HCT116 (cell line): ENCODE measurements around the gene CTSE. TPM values are rescaled to one million over a fixed set of nuclear protein-coding genes. Genes with fewer than 3 reads are reported as not detected.

Experiments
- ATAC-seq: fragments of 200-7000 bp; cut with Tn5 transposase; 2 replicates; pipeline ENCODE4 v1.9.1; 2020; ENCODE audit warnings: mild to moderate bottlenecking, moderate library complexity
- BruUV-seq: library from RNA; stranded (reverse); fragments of 400-500 nt; replicated peaks from 2 replicates; lab custom pipeline; 2021; lab: Mats Ljungman, UMichigan
- CTCF ChIA-PET: fragments of 300-600 bp; sonication (Branson Sonifier 250); formaldehyde crosslinking; loops from one replicate; lab custom pipeline; 2021; ENCODE audit warnings: antibody characterized with exemption; lab: Charles Lee
- POLR2A ChIA-PET: fragments of 300-600, 350-600 bp; sonication (Branson Sonifier 250); formaldehyde crosslinking; loops from one replicate; lab custom pipeline; 2021; ENCODE audit warnings: antibody characterized with exemption; lab: Charles Lee
- RAD21 ChIA-PET, 2 experiments: fragments of 300-600 bp; sonication (Branson Sonifier 250); formaldehyde crosslinking; loops; one replicate each; lab custom pipeline; 2023; ENCODE audit warnings: low total read pairs in 2 of 2; ENCODE audit not compliant: uncharacterized antibody in 2 of 2, unreplicated experiment in 2 of 2, low non-redundant PET in 1 of 2; lab: Charles Lee
- DNase-seq: peaks from one replicate; pipeline ENCODE4 v3.0.0-alpha.2; 2010; ENCODE audit warnings: low read depth, low spot score
- H2AFZ ChIP-seq: fragments of 200-600 bp; shearing (Covaris generic), sonication (generic); 2 replicates; pipeline ENCODE4 v1.6.1; 2017; ENCODE audit warnings: low read depth, mixed run types, mixed read lengths, antibody characterized with exemption, low read length; ENCODE audit not compliant: poor library complexity, severe bottlenecking
- H3K27ac ChIP-seq: 2 replicates; pipeline ENCODE4 v1.5.1; 2012; ENCODE audit warnings: low read depth, low read length
- H3K27me3 ChIP-seq: fragments of 200-600 bp; sonication (generic); 2 replicates; pipeline ENCODE4 v1.6.1; 2016; ENCODE audit warnings: mixed run types, low read length, mixed read lengths; ENCODE audit not compliant: insufficient read depth
- H3K36me3 ChIP-seq, 2 experiments: fragments of 200-500 bp in 1 of 2; fragments of 200-600 bp in 1 of 2; sonication (Bioruptor generic) in 1 of 2; sonication (generic) in 1 of 2; 2 replicates each; pipeline versions ENCODE4 v1.5.1 to v1.6.1; 2014 to 2016; ENCODE audit warnings: low read length in 2 of 2, inconsistent platforms in 1 of 2, mixed read lengths in 1 of 2, mixed run types in 1 of 2; ENCODE audit not compliant: insufficient read depth in 2 of 2, control insufficient read depth in 1 of 2
- H3K4me1 ChIP-seq, 2 experiments: fragments of 200-600 bp in 1 of 2; sonication (generic) in 1 of 2; 2 replicates each; pipeline versions ENCODE4 v1.5.1 to v1.6.1; 2012 to 2017; ENCODE audit warnings: low read length in 2 of 2, inconsistent platforms in 1 of 2, mild to moderate bottlenecking in 1 of 2, mixed read lengths in 1 of 2, mixed run types in 1 of 2, moderate library complexity in 1 of 2; ENCODE audit not compliant: insufficient read depth in 2 of 2, control insufficient read depth in 1 of 2
- H3K4me2 ChIP-seq: fragments of 200-600 bp; sonication (generic); 2 replicates; pipeline ENCODE4 v1.6.1; 2017; ENCODE audit warnings: mixed run types, low read length, mixed read lengths
- H3K4me3 ChIP-seq, 2 experiments: fragments of 200-600 bp in 1 of 2; sonication (generic) in 1 of 2; replicated peaks in 1 of 2; 2 replicates each; pipeline ENCODE4 v1.5.1; 2011 to 2016; ENCODE audit warnings: low read length in 2 of 2, control low read depth in 1 of 2, low read depth in 1 of 2, mild to moderate bottlenecking in 1 of 2, mixed read lengths in 1 of 2, mixed run types in 1 of 2
- H3K79me2 ChIP-seq: fragments of 200-600 bp; sonication (generic); 2 replicates; pipeline ENCODE4 v1.6.1; 2017; ENCODE audit warnings: mild to moderate bottlenecking, mixed run types, low read length, moderate library complexity, mixed read lengths; ENCODE audit not compliant: insufficient read depth
- H3K9ac ChIP-seq: fragments of 200-600 bp; sonication (generic); 2 replicates; pipeline ENCODE4 v1.6.1; 2016; ENCODE audit warnings: low read length, mixed read lengths
- H3K9me2 ChIP-seq: fragments of 200-600 bp; sonication (generic), shearing (Covaris generic); 2 replicates; pipeline ENCODE4 v1.6.1; 2017; ENCODE audit warnings: mixed run types, mild to moderate bottlenecking, moderate library complexity; ENCODE audit not compliant: insufficient read depth
- H3K9me3 ChIP-seq, 2 experiments: fragments of 200-500 bp in 1 of 2; fragments of 200-600 bp in 1 of 2; sonication (Bioruptor generic) in 1 of 2; sonication (generic) in 1 of 2; 2 replicates each; pipeline ENCODE4 v1.6.1; 2014 to 2017; ENCODE audit warnings: low read length in 2 of 2, mixed read lengths in 2 of 2, inconsistent platforms in 1 of 2, low read depth in 1 of 2, mild to moderate bottlenecking in 1 of 2, mixed run types in 1 of 2, moderate library complexity in 1 of 2; ENCODE audit not compliant: control insufficient read depth in 1 of 2, insufficient read depth in 1 of 2
- H4K20me1 ChIP-seq: fragments of 200-600 bp; sonication (generic), shearing (Covaris generic); 2 replicates; pipeline ENCODE4 v1.6.1; 2017; ENCODE audit warnings: mixed run types, mild to moderate bottlenecking, moderate library complexity; ENCODE audit not compliant: insufficient read depth
- ATF3 ChIP-seq: IDR thresholded peaks from 2 replicates; pipeline ENCODE4 v1.6.1; 2012
- CBX3 ChIP-seq: IDR thresholded peaks from 2 replicates; pipeline ENCODE4 v1.6.1; 2012; ENCODE audit warnings: low read depth
- EZH2 ChIP-seq: fragments of 200-600 bp; sonication (generic); IDR thresholded peaks from 2 replicates; pipeline ENCODE4 v1.6.1; 2017; ENCODE audit warnings: antibody characterized with exemption, mixed run types
- FOSL1 ChIP-seq: IDR thresholded peaks from 2 replicates; pipeline ENCODE4 v1.6.1; 2012; ENCODE audit warnings: low read depth
- JUND ChIP-seq: IDR thresholded peaks from 2 replicates; pipeline ENCODE4 v1.6.1; 2012
- POLR2AphosphoS5 ChIP-seq: IDR thresholded peaks from 2 replicates; pipeline ENCODE4 v1.6.1; 2011; ENCODE audit warnings: mild to moderate bottlenecking, low read depth, low read length, moderate library complexity
- RAD21 ChIP-seq: IDR thresholded peaks from 2 replicates; pipeline ENCODE4 v1.6.1; 2012; ENCODE audit warnings: low read depth, mild to moderate bottlenecking
- SP1 ChIP-seq: IDR thresholded peaks from 2 replicates; pipeline ENCODE4 v1.6.1; 2012; ENCODE audit warnings: low read depth
- SRF ChIP-seq: IDR thresholded peaks from 2 replicates; pipeline ENCODE4 v1.6.1; 2012; ENCODE audit warnings: low read depth
- TCF7L2 ChIP-seq: IDR thresholded peaks from 2 replicates; pipeline ENCODE4 v1.7.0; 2011; ENCODE audit warnings: borderline replicate concordance, inconsistent platforms; ENCODE audit not compliant: insufficient read depth, insufficient read length; ENCODE audit errors: extremely low read depth
- YY1 ChIP-seq: IDR thresholded peaks from 2 replicates; pipeline ENCODE4 v1.6.1; 2011; ENCODE audit warnings: low read length, low read depth, moderate library complexity, mild to moderate bottlenecking; ENCODE audit not compliant: insufficient replicate concordance; ENCODE audit errors: extremely low read depth
- ZBTB33 ChIP-seq: IDR thresholded peaks from 2 replicates; pipeline ENCODE4 v1.6.1; 2011; ENCODE audit warnings: mild to moderate bottlenecking, low read length, moderate library complexity; ENCODE audit not compliant: insufficient replicate concordance; ENCODE audit errors: extremely low read depth
- intact Hi-C: fragments of 100-400 bp; cut with micrococcal nuclease; formaldehyde crosslinking; loops from 2 replicates; pipeline ENCODE4 v1.10.0; 2022
- total RNA-seq: library from RNA; stranded (reverse); gene quantifications from one replicate; pipeline ENCODE4 v1.2.1, GENCODE V29; 2021; ENCODE audit not compliant: unreplicated experiment
- TF ChIP-seq, protein P1 (sequence below): IDR thresholded peaks from 2 replicates; pipeline ENCODE4 v1.6.1; 2012; ENCODE audit warnings: low read depth
- TF ChIP-seq, protein P2 (sequence below), 3 experiments: fragments of 200-600 bp in 1 of 3; sonication (generic) in 1 of 3; IDR thresholded peaks in 2 of 3; conservative IDR thresholded peaks in 1 of 3; 2 replicates each; pipeline ENCODE4 v1.5.1; 2012 to 2017; ENCODE audit warnings: low read depth in 2 of 3, low read length in 2 of 3, antibody characterized with exemption in 1 of 3, borderline replicate concordance in 1 of 3, control low read depth in 1 of 3, mild to moderate bottlenecking in 1 of 3, mixed read lengths in 1 of 3, mixed run types in 1 of 3, moderate library complexity in 1 of 3; ENCODE audit not compliant: insufficient read depth in 1 of 3

CTSE gene
- total RNA-seq, 1 experiment from 2014 or later: 0.12 TPM

- no peak overlapping the region for H3K27ac ChIP-seq
- no peak for ATAC-seq
- no peak overlapping the region for H2AFZ ChIP-seq
- H3K9me3 ChIP-seq: no peaks in the 10 kb centered on the region
- intact Hi-C loops: no loop called here
- H3K79me2 ChIP-seq: no peaks in the 10 kb centered on the region
- no peak overlapping the region for H3K9ac ChIP-seq
- H3K9me2 ChIP-seq: no peaks in the 10 kb centered on the region
- H4K20me1 ChIP-seq: no peaks in the 10 kb centered on the region
- BruUV-seq: no TSS peak
- H3K4me2 ChIP-seq: no peak overlapping the region
- H3K36me3 ChIP-seq: no peaks in the 10 kb centered on the region
- H3K4me1 ChIP-seq: no peaks in the 10 kb centered on the region
- ChIA-PET RAD21 (no interaction called here), POLR2A (no interaction called here), CTCF (interaction anchor here (2.5 kb wide), 1 partner anchor 15 kb away, joined by 9 read pairs; no protein-coding TSS in a partner anchor)
- no peak for TF ChIP-seq ZBTB33
- TF ChIP-seq, protein P1, sequence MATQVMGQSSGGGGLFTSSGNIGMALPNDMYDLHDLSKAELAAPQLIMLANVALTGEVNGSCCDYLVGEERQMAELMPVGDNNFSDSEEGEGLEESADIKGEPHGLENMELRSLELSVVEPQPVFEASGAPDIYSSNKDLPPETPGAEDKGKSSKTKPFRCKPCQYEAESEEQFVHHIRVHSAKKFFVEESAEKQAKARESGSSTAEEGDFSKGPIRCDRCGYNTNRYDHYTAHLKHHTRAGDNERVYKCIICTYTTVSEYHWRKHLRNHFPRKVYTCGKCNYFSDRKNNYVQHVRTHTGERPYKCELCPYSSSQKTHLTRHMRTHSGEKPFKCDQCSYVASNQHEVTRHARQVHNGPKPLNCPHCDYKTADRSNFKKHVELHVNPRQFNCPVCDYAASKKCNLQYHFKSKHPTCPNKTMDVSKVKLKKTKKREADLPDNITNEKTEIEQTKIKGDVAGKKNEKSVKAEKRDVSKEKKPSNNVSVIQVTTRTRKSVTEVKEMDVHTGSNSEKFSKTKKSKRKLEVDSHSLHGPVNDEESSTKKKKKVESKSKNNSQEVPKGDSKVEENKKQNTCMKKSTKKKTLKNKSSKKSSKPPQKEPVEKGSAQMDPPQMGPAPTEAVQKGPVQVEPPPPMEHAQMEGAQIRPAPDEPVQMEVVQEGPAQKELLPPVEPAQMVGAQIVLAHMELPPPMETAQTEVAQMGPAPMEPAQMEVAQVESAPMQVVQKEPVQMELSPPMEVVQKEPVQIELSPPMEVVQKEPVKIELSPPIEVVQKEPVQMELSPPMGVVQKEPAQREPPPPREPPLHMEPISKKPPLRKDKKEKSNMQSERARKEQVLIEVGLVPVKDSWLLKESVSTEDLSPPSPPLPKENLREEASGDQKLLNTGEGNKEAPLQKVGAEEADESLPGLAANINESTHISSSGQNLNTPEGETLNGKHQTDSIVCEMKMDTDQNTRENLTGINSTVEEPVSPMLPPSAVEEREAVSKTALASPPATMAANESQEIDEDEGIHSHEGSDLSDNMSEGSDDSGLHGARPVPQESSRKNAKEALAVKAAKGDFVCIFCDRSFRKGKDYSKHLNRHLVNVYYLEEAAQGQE: no peak
- no peak for TF ChIP-seq FOSL1
- TF ChIP-seq RAD21: no peak
- TF ChIP-seq TCF7L2: no peak
- no peak for TF ChIP-seq YY1
- no peak for TF ChIP-seq JUND
- TF ChIP-seq SRF: no peak
- no peak for TF ChIP-seq SP1
- no peak for TF ChIP-seq EZH2
- TF ChIP-seq ATF3: no peak
- TF ChIP-seq CBX3: no peak
- TF ChIP-seq, protein P2, sequence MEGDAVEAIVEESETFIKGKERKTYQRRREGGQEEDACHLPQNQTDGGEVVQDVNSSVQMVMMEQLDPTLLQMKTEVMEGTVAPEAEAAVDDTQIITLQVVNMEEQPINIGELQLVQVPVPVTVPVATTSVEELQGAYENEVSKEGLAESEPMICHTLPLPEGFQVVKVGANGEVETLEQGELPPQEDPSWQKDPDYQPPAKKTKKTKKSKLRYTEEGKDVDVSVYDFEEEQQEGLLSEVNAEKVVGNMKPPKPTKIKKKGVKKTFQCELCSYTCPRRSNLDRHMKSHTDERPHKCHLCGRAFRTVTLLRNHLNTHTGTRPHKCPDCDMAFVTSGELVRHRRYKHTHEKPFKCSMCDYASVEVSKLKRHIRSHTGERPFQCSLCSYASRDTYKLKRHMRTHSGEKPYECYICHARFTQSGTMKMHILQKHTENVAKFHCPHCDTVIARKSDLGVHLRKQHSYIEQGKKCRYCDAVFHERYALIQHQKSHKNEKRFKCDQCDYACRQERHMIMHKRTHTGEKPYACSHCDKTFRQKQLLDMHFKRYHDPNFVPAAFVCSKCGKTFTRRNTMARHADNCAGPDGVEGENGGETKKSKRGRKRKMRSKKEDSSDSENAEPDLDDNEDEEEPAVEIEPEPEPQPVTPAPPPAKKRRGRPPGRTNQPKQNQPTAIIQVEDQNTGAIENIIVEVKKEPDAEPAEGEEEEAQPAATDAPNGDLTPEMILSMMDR (IDR thresholded peaks at IDR 0.05 in 2 of 3, conservative IDR thresholded peaks at IDR 0.05 in 1 of 3; ENCODE audit: borderline replicate concordance in 1 of 3, insufficient read depth in 1 of 3, low read depth in 2 of 3, low read length in 2 of 3): no peak
- no peak for TF ChIP-seq POLR2AphosphoS5
- DNase-seq: no peak
- no peak overlapping the region for H3K4me3 ChIP-seq
- H3K27me3 ChIP-seq: peaks cover 11% of the 10 kb centered on the region; the same call in 1 of the 2 replicates
Measured at GRCh38 chr1:205962821-205963221, 60.9 kb downstream of the CTSE start.
